Aorta (tissue), 5 donors: ENCODE measurements around the gene ARHGEF37. TPM values are rescaled to one million over a fixed set of nuclear protein-coding genes. Genes with fewer than 3 reads are reported as not detected.
A peak's percentile ranks its signal among the peaks of the same experiment; 100 is the strongest.

Experiments
- ATAC-seq: fragments of 200-7000 bp; cut with Tn5 transposase; one replicate; pipeline ENCODE4 v1.9.1; 2022; ENCODE audit warnings: moderate library complexity; ENCODE audit not compliant: low FRiP score
- DNase-seq, 2 donors: peaks; one replicate each; pipeline ENCODE4 v3.0.0-alpha.2; 2020
- H3K27ac ChIP-seq, 2 donors: one replicate each; pipeline ENCODE4 v1.5.1; 2013; ENCODE audit warnings: low read length in 2 of 2, mild to moderate bottlenecking in 2 of 2, moderate library complexity in 2 of 2, control low read depth in 1 of 2, inconsistent platforms in 1 of 2, low read depth in 1 of 2
- H3K27me3 ChIP-seq, 2 donors: one replicate each; pipeline ENCODE4 v1.6.1; 2013; ENCODE audit warnings: control low read depth in 1 of 2, low read length in 1 of 2, mild to moderate bottlenecking in 1 of 2, moderate library complexity in 1 of 2; ENCODE audit not compliant: insufficient read depth in 2 of 2, control insufficient read depth in 1 of 2
- H3K36me3 ChIP-seq, 2 donors: one replicate each; pipeline ENCODE4 v1.6.1; 2013; ENCODE audit warnings: control low read depth in 1 of 2, low read length in 1 of 2, mild to moderate bottlenecking in 1 of 2; ENCODE audit not compliant: insufficient read depth in 2 of 2, control insufficient read depth in 1 of 2
- H3K4me1 ChIP-seq, 2 donors: one replicate each; pipeline ENCODE4 v1.6.1; 2013; ENCODE audit warnings: low read length in 2 of 2, control low read depth in 1 of 2, mild to moderate bottlenecking in 1 of 2, moderate library complexity in 1 of 2; ENCODE audit not compliant: insufficient read depth in 2 of 2, control insufficient read depth in 1 of 2
- H3K4me3 ChIP-seq, 2 donors: one replicate each; pipeline ENCODE4 v1.5.1; 2013; ENCODE audit warnings: low read length in 2 of 2, control low read depth in 1 of 2, mild to moderate bottlenecking in 1 of 2
- H3K9me3 ChIP-seq: one replicate; pipeline ENCODE4 v1.6.1; 2013; ENCODE audit warnings: mild to moderate bottlenecking, low read length; ENCODE audit not compliant: control insufficient read depth
- WGBS, 2 donors: extraction: QIAGEN DNeasy Blood & Tissue Kit; methylation state at CpG; one replicate each; pipeline ENCODE4 v1.1.7; 2013; 5-methylcytosine and 5-hydroxymethylcytosine counted together
- intact Hi-C, 2 donors: fragments of 100-400 bp; cut with DNase I; formaldehyde crosslinking; loops; one replicate each; pipeline versions ENCODE4 v1.14.2 to v1.15.0; 2022
- polyA plus RNA-seq, 2 donors: library from polyadenylated mRNA; stranded (reverse); fragments of 200-250 nt; gene quantifications; one replicate each; pipeline ENCODE4 v1.2.3, GENCODE V29; 2013
- total RNA-seq, 2 donors: library from RNA; stranded (reverse); fragmentation: NEBNext Ultra II Directional; extraction: Animal tissue kit (Norgen Biotek cat#: 25700); gene quantifications; one replicate each; pipeline ENCODE4 v1.2.1, GENCODE V29; 2021
- donor health status: healthy with polysubstance abuse.
- donor health status: Bipolar disorder and iron deficiency.
- donor health status: DM: no; HTN: no; CAD: no.
- donor health status: DM: no; HTN: no; CAD: no.
- donor health status: DM: yes; HTN: yes; CAD: no.

ARHGEF37 gene
- total and polyA plus RNA-seq, 4 donors, result 2.7 to 18.0 (median 9.2) TPM

GRCh38 chr5:149633476-149634350 lies 52.4 kb downstream of the ARHGEF37 start:
- DNase-seq (no peak), ATAC-seq (no peak)
- intact Hi-C loops, result no loop called here
- H3K4me3 ChIP-seq, result no peak overlapping the region
- H3K27me3 ChIP-seq, result no peaks in the 10 kb centered on the region
- H3K36me3 ChIP-seq, result no peaks in the 10 kb centered on the region
- H3K4me1 ChIP-seq, result no peaks in the 10 kb centered on the region
- H3K27ac ChIP-seq, result no peak overlapping the region
- no peaks in the 10 kb centered on the region for H3K9me3 ChIP-seq
- WGBS, 2 donors, result 83 to 86% methylated on average over 8 of the region's 8 CpGs

- intact Hi-C loops, result loop anchor here in 1 of 2 donors (5.0 kb wide), 1 partner anchor 352 kb away; no protein-coding TSS in a partner anchor
- Histone ChIP-seq H3K36me3 (no peaks in the 10 kb centered on the region), H3K27me3 (no peaks in the 10 kb centered on the region), H3K4me1 (no peaks in the 10 kb centered on the region), H3K9me3 (no peaks in the 10 kb centered on the region), H3K27ac (no peak overlapping the region), H3K4me3 (no peak overlapping the region)
- WGBS, 2 donors, result 84 to 87% methylated on average over 2 of the region's 2 CpGs
- DNase-seq (no peak), ATAC-seq (no peak)
These were observed 54.1 kb downstream of the ARHGEF37 start for GRCh38 chr5:149635394-149635793.

- no peak for ATAC-seq
- H3K36me3 ChIP-seq, result no peaks in the 10 kb centered on the region
- intact Hi-C loops, result loop anchor here (2.0 to 5.0 kb wide), 4 partner anchors 192 to 354 kb away; no protein-coding TSS in a partner anchor
- no peaks in the 10 kb centered on the region for H3K9me3 ChIP-seq
- no peaks in the 10 kb centered on the region for H3K27me3 ChIP-seq
- no peak for DNase-seq
- WGBS, 2 donors, result 97 to 98% methylated on average over 5 of the region's 5 CpGs
- H3K4me3 ChIP-seq, result no peak overlapping the region
- H3K27ac ChIP-seq, result no peak overlapping the region
- no peaks in the 10 kb centered on the region for H3K4me1 ChIP-seq
These were observed 55.0 kb downstream of the ARHGEF37 start for GRCh38 chr5:149636191-149636860.

GRCh38 chr5:149636861-149637246 lies 55.6 kb downstream of the ARHGEF37 start:
- Histone ChIP-seq H3K4me1 (no peaks in the 10 kb centered on the region), H3K36me3 (no peaks in the 10 kb centered on the region), H3K9me3 (no peaks in the 10 kb centered on the region), H3K27ac (no peak overlapping the region), H3K4me3 (no peak overlapping the region), H3K27me3 (no peaks in the 10 kb centered on the region)
- WGBS, 2 donors, result 32 to 35% methylated on average over 6 of the region's 6 CpGs
- peak in 1 of 2 donors; percentile 85 for DNase-seq
- peak; percentile 77 for ATAC-seq
- intact Hi-C loops, result loop anchor here (2.0 to 5.0 kb wide), 4 partner anchors 192 to 354 kb away; no protein-coding TSS in a partner anchor

- Histone ChIP-seq H3K27me3 (no peaks in the 10 kb centered on the region), H3K36me3 (no peaks in the 10 kb centered on the region), H3K4me1 (no peaks in the 10 kb centered on the region), H3K9me3 (no peaks in the 10 kb centered on the region), H3K4me3 (no peak overlapping the region), H3K27ac (no peak overlapping the region)
- intact Hi-C loops, result loop anchor here in 1 of 2 donors (5.0 kb wide), 1 partner anchor 349 kb away; no protein-coding TSS in a partner anchor
- 91 to 95% methylated on average over 5 of the region's 5 CpGs for WGBS, 2 donors
- ATAC-seq, result no peak
- DNase-seq, result no peak
These were observed 56.8 kb downstream of the ARHGEF37 start for GRCh38 chr5:149638136-149638535.

- intact Hi-C loops, result loop anchor here in 1 of 2 donors (5.0 kb wide), 1 partner anchor 349 kb away; no protein-coding TSS in a partner anchor
- DNase-seq (no peak), ATAC-seq (no peak)
- H3K4me3 ChIP-seq, result no peak overlapping the region
- H3K27me3 ChIP-seq, result no peaks in the 10 kb centered on the region
- 91% methylated on average over 9 of the region's 9 CpGs for WGBS, 2 donors
- H3K36me3 ChIP-seq, result no peaks in the 10 kb centered on the region
- no peaks in the 10 kb centered on the region for H3K9me3 ChIP-seq
- no peak overlapping the region for H3K27ac ChIP-seq
- H3K4me1 ChIP-seq, result no peaks in the 10 kb centered on the region
These were observed 57.4 kb downstream of the ARHGEF37 start for GRCh38 chr5:149638546-149639241.

- Histone ChIP-seq H3K36me3 (no peaks in the 10 kb centered on the region), H3K4me3 (no peak overlapping the region), H3K27me3 (no peaks in the 10 kb centered on the region), H3K27ac (no peak overlapping the region), H3K9me3 (no peaks in the 10 kb centered on the region), H3K4me1 (no peaks in the 10 kb centered on the region)
- intact Hi-C loops, result loop anchor here in 1 of 2 donors (5.0 kb wide), 1 partner anchor 348 kb away; no protein-coding TSS in a partner anchor
- ATAC-seq (no peak), DNase-seq (no peak)
These were observed 58.4 kb downstream of the ARHGEF37 start for GRCh38 chr5:149639737-149640136.

GRCh38 chr5:149640350-149640999 lies 59.2 kb downstream of the ARHGEF37 start:
- WGBS, 2 donors, result 79% methylated on average over 7 of the region's 7 CpGs
- Histone ChIP-seq H3K27ac (no peak overlapping the region), H3K27me3 (no peaks in the 10 kb centered on the region), H3K4me1 (no peaks in the 10 kb centered on the region), H3K9me3 (no peaks in the 10 kb centered on the region), H3K4me3 (no peak overlapping the region), H3K36me3 (no peaks in the 10 kb centered on the region)
- DNase-seq (no peak), ATAC-seq (no peak)
- intact Hi-C loops, result no loop called here
